ENCODE data around the gene TMC3.

DNA sequence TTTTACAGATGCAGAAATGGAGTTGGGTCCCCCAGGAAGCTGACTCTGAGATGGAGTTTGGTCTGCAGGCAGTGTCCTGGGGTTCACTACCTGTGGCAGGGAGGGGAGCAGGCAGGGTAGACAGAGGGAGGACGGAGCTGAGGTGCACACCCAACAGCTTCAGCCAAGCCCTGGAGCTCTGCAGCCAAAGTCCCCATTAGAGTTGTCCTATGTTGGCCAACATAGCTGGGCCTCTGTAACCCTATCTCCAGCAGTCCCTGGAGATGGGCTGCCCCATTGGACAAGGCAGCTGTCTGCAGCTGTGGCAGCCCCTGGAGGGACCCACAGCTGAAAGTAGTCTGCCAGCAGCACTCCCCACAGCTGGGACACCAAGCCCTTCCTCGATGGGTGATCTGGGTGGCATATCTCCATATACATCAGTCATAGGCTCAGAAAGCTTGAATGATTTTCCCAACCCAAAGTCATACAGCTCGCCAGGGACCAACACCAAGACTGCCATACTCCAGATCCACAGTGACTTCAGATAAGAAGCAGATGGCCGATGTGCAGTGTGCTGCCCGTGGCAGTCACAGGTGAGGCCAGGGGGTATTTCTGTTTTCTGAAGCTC is 82.0 kb downstream of the TMC3 start:
- TF ChIP-seq EP300 (IDR thresholded peaks at IDR 0.05) (no peak), POLR2AphosphoS5 (IDR thresholded peaks at IDR 0.05) (no peak), POLR2A (IDR thresholded peaks at IDR 0.05) (no peak)
- TF ChIP-seq, protein P1, sequence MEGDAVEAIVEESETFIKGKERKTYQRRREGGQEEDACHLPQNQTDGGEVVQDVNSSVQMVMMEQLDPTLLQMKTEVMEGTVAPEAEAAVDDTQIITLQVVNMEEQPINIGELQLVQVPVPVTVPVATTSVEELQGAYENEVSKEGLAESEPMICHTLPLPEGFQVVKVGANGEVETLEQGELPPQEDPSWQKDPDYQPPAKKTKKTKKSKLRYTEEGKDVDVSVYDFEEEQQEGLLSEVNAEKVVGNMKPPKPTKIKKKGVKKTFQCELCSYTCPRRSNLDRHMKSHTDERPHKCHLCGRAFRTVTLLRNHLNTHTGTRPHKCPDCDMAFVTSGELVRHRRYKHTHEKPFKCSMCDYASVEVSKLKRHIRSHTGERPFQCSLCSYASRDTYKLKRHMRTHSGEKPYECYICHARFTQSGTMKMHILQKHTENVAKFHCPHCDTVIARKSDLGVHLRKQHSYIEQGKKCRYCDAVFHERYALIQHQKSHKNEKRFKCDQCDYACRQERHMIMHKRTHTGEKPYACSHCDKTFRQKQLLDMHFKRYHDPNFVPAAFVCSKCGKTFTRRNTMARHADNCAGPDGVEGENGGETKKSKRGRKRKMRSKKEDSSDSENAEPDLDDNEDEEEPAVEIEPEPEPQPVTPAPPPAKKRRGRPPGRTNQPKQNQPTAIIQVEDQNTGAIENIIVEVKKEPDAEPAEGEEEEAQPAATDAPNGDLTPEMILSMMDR (IDR thresholded peaks at IDR 0.05): no peak

All from sigmoid colon (tissue), 4 donors.